Left lobe of liver (tissue), 2 donors: ENCODE measurements around the gene KLRC1. TPM values are rescaled to one million over a fixed set of nuclear protein-coding genes. Genes with fewer than 3 reads are reported as not detected.
"Not testable (repeated sequence)": the region's sequence is repeated elsewhere in the genome, so short reads cannot be mapped to it uniquely, and the experiment has no call there.

Source experiments
- ATAC-seq: fragments of 200-7000 bp; cut with Tn5 transposase; one replicate; pipeline ENCODE4 v1.9.1; 2020; ENCODE audit warnings: mild to moderate bottlenecking, moderate library complexity
- DNase-seq: peaks from one replicate; pipeline ENCODE4 v3.0.0-alpha.2; 2020; ENCODE audit warnings: low spot score
- total RNA-seq: library from RNA; stranded (reverse); gene quantifications from one replicate; pipeline ENCODE4 v1.2.1, GENCODE V29; 2021
- donor health status: DM: no; HTN: no; CAD: no; lungs with moderate emphysema.
- donor health status: DM: no; HTN: yes; CAD: no.

Gene KLRC1
- total RNA-seq, 1 donor from 2014 or later: not detected

DNA sequence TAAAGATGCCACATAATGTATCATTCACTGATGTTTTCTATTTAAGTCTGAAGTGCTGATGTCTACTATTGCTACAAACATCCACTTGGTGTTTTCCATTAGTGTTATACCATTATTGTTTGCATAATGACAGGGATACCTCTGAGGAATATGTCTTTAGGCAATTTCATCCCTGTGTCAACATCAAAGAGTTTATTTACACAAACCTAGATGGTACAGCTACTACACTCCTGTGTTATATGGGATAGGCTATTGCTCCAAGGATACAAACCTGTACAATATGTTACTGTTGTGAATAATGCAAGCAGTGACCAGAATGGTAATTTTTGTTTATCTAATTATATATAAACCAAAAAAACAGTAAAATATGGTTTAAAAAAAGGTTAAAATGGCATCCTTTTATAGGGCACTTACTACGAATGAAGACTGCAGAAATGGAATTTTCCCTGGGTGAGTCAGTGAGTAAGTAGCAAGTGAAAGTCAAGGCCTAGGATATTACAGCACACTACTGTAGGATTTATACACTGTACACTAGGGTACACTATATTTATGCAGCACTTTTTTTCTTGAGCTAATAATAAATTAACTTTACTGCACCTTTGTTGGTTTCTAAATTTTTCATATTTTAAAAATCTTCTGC is 28.8 kb downstream of the KLRC1 start:
- ATAC-seq, DNase-seq: not testable (repeated sequence)

DNA sequence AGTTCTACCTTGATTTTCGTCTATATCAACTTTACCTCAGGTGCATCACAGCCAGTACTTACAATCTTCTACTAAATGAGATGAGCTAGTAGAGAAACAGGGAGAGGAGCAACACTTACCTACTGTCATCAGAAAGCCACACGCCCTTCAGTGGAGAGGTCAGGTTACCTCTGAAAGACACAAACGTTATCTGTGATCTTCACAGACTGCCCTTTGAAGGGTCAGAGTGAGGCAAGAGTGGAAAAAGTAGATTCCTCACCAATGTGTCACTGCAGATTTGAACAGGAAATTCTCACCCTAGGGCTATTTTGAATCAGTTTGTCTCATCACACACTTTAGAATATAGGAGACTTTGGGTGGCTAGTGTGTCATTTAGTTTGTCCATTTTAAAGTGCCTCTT is 31.0 kb downstream of the KLRC1 start:
- not testable (repeated sequence) for ATAC-seq, DNase-seq

DNA sequence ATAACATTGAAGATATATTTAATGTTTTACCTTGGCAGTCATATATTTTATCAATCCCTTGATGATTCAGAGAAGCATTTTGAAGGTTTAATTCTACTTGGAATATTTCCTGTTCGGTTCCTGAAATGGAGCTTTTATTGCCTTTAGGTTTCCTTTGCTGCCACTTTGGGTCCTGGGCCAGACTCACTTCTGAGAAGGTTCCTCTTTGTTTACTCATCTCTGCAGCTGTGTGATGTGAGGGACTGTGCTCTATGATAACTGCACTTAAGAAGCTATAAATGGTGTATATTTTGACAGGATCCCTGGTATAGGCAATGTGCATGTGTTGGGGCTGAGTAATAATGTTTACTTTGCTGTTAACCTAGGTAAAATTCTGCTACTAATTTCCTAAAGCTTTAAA is 32.8 kb downstream of the KLRC1 start, which contains the start of gene KLRC3:
TSS of gene KLRC3 (minus strand) at position 262 of the 400 bp plus-strand sequence. CDS start at position 217, 45 bp downstream.
- not testable (repeated sequence) for DNase-seq, ATAC-seq

DNA sequence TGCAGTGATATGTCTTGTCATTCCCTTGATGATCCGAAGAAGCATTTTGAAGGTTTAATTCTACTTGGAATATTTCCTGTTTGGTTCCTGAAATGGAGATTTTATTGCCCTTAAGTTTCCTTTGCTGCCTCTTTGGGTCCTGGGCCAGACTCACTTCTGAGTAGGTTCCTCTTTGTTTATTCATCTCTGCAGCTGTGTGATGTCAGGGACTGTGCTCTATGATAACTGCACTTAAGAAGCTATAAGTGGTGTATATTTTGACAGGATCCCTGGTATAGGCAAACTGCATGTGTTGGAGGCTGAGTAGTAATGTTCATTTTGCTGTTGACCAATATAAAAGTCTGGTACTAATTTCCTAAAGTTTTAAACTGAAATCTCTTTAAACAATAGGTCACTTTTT is 43.8 kb downstream of the KLRC1 start, which contains the start of gene KLRC4:
TSS of gene KLRC4 (minus strand) at position 366 of the 400 bp plus-strand sequence. CDS start at position 184, 182 bp downstream.
- DNase-seq (no peak), ATAC-seq (no peak)

DNA sequence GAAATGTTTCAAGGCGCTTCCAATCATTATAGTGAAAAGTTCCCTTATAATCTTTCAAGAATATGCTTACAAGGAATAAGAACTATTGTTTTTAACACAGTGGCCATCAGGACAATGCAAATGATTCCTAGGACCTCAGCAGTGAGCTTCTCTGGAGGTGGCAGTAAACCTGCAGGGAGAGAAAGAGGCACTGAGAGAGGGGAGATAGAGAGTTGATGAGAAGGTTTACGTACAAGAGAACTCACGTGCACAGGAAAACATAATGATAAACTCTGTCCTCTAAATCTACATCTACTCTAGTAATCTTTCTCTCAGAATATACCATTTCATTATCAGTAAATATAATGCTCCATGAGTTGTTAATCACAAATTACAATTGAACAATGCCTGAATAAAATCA is 44.3 kb downstream of the KLRC1 start:
- DNase-seq (no peak), ATAC-seq (no peak)

DNA sequence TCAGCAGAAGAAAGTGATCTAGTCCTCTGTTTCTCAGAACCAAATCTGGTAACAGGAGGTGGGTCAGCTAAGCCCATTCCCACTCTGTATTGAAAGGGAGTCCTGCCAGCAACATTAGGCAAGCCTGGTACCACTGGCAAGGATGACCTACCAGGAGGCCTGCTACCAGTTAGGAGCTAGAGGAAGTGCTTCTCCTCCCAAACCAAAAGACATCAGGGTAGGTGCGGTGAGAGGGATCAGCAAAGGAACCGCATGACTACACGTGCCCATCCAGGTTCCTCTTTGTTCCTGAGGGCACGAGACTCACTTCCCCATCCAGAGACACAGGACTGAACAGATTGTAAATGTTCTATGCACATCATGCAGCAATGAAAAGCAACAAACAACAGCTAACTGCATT is 46.5 kb downstream of the KLRC1 start:
- ATAC-seq (no peak), DNase-seq (no peak)

DNA sequence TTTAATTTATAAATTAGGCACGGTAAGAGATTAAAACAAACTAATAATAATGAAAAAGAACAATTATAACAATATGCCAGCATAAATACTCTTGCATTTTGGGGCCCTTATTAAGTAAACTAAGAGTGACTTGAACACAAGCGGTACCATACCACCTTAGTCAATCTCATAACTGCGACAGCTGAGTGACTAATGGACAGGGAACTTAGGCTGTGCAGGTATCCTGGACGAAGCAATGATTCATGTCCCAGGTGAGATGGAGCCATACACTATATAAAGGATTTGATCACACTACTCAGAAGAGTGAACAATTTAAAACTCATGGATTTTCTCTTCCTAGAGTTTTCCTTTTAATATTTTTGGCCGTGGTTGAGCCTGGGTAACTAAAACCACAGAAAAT is 47.9 kb downstream of the KLRC1 start:
- no peak for ATAC-seq
- no peak for DNase-seq

DNA sequence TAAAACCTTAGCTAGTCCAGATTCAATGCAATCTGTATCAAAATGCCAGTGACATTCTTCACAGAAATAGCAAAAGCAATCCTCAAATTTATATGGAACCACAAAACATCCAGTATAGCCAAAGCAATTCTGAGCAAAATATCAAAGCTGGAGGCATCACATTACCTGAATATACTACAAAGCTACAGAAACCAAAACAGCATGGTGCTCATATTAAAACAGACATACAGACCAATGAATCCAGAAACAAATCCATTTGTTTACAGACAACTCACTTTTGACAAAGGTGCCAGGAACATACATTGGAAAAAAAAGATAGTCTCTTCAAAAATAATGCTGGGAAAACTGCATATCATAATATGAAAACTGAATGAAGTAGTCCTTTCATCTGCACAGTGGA is 48.4 kb downstream of the KLRC1 start:
- DNase-seq (no peak), ATAC-seq (no peak)

DNA sequence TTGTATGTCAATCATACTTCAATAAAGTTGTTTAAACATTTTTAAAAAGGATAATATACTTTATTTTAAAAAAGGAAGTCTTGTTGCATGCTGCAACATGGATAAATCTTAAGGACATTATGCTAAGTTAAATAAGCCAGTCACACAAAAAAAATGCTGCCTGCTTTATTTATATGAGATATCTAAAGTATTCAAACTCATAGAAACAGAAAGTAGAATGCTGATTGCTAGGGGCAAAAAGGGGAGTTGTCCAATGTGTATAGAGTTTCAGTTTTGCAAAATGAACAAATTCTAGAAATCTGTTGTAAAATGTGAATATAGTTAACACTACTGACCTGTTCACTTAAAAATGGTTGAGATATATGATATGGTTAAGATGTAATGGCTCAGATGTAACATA is 52.3 kb downstream of the KLRC1 start:
- ATAC-seq (no peak), DNase-seq (no peak)

DNA sequence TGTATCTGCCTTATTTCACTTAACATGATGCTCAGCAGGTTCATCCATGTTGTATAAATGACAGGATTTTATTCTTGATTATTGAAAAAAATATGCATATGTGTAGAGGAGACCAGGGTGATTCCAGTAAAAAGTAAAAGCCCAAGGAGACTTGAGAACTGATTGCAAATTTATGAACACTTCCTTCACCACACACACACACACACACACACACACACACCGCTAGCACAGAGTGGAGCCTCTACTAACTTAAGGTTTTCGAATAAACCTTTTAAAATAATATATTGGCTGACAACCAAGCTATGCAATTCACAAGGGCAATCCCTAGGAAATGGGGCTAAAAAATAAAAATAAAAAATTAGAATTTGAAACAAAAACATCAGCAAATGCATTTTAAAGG is 55.0 kb downstream of the KLRC1 start:
- no peak for DNase-seq
- ATAC-seq: no peak

DNA sequence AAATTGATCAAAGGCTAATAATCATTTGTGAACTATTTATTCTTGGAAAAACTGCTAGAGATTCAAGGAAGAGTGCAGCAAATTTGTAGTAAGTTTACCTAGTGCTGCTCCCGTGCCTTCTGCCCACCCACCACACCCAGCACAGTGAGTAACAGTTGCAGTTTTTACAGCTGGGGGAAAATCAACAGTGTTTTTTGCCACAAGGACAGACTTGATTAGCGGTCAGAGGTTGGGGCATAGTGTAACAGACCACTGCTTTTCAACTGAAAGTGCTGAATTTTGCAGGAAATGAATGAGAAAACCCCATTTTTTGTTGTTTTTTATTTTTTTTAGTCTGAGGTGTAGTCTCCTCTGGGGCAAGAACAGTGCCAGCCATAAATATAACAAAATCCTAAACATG is 55.9 kb downstream of the KLRC1 start:
- DNase-seq (no peak), ATAC-seq (no peak)

DNA sequence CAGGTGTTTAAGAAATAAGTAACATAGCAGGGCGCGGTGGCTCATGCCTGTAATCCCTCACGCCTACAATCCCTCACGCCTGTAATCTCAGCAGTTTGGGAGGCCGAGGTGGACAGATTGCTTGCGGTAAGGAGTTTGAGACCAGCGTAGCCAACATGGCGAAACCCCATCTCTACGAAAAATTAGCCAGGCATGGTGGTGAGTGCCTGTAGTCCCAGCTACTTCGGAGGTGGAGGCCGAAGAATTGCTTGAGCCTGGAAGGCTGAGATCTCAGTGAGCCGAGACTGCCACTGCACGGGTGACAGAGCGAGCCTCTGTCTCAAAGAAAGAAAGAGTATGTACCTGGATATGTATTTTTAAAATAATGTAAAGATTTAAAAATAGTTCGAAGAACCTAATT is 57.0 kb downstream of the KLRC1 start:
- not testable (repeated sequence) for ATAC-seq, DNase-seq

Other genes with a start within 250 kb of the KLRC1 start
- gene GABARAPL1, start 240.5 kb downstream of the KLRC1 start, total RNA-seq: 92.9 TPM
- gene KLRD1, start 145.5 kb downstream of the KLRC1 start, total RNA-seq: 0.53 TPM
- 0.55 TPM for gene KLRK1, start 63.3 kb downstream of the KLRC1 start, total RNA-seq
- gene KLRC4, start 43.6 kb downstream of the KLRC1 start, total RNA-seq: not detected
- gene KLRC3, start 32.8 kb downstream of the KLRC1 start, total RNA-seq: not detected
- not detected for gene KLRC2, start 17.4 kb downstream of the KLRC1 start, total RNA-seq
- gene EIF2S3B, start 52.5 kb upstream of the KLRC1 start, total RNA-seq: 0.20 TPM
- 8.4 TPM for gene MAGOHB, start 160.2 kb upstream of the KLRC1 start, total RNA-seq
- not detected for gene STYK1, start 220.7 kb upstream of the KLRC1 start, total RNA-seq